ENCODE measurements around the gene USP48.

USP48 gene

GRCh38 chr1:21669258-21670058 lies 113.5 kb downstream of the USP48 start, which contains the start of gene RAP1GAP:
RAP1GAP (minus strand) TSS chr1:21669357; CDS start chr1:21620032, 49,325 bp downstream.
- no peak for DNase-seq (ENCODE audit: low read depth, low spot score)

GRCh38 chr1:21668951-21669257 lies 114.0 kb downstream of the USP48 start:
- DNase-seq (ENCODE audit: low read depth, low spot score) = no peak

- DNase-seq (ENCODE audit: low read depth, low spot score) = no peak
These were observed 114.6 kb downstream of the USP48 start for GRCh38 chr1:21668232-21668950.

GRCh38 chr1:21667348-21668231 lies 115.4 kb downstream of the USP48 start:
- DNase-seq (ENCODE audit: low read depth, low spot score) = no peak

- no peak for DNase-seq (ENCODE audit: low read depth, low spot score)
These were observed 116.2 kb downstream of the USP48 start for GRCh38 chr1:21666576-21667320.

DNA sequence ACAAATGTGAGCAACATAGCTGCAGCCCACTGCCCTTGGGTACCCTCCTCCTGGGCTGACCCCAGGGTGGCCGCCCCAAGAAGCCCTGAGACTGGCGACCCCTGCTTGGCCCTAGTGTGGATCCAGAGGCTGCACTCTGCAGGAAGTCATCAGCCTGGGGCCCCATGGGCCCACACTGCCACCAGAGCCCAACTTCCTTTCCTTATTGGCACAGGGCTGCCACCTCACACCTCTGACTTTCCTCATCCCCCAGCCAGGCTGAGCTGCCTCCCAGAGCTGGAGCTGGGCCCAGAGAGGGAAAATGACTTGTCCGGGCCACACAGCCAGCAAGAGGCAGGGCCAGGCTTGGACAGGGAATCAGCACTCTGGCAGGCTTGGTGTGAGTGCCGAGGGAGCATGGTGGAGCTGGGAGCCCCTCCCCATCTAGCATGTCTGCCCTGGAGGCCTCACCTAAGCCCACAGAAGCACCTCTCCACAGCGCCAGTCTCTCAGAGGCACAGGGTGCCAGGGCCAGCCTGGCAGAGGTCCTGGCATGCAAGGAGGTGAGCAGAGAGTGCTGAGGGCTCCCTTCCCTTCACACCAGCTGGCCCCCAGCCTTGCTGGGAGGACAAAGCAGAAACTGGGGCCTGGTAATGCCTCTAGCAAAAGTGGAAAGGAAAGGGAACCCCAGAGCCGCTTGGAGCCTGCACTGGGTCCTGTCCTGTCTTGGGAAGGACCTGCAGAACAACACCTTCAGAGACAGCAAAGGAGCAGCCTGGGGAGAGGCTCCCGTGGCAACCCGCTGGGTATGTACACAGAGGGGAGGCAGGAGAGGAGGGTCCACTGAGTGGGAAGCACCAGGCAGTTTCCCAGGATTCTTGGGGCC lies 117.0 kb downstream of the USP48 start:
- no peak for DNase-seq (ENCODE audit: low read depth, low spot score)

GRCh38 chr1:21664806-21665588 lies 118.0 kb downstream of the USP48 start:
- no peak for DNase-seq (ENCODE audit: low read depth, low spot score)

- no peak for DNase-seq (ENCODE audit: low read depth, low spot score)
These were observed 118.8 kb downstream of the USP48 start for GRCh38 chr1:21663951-21664805.

DNA sequence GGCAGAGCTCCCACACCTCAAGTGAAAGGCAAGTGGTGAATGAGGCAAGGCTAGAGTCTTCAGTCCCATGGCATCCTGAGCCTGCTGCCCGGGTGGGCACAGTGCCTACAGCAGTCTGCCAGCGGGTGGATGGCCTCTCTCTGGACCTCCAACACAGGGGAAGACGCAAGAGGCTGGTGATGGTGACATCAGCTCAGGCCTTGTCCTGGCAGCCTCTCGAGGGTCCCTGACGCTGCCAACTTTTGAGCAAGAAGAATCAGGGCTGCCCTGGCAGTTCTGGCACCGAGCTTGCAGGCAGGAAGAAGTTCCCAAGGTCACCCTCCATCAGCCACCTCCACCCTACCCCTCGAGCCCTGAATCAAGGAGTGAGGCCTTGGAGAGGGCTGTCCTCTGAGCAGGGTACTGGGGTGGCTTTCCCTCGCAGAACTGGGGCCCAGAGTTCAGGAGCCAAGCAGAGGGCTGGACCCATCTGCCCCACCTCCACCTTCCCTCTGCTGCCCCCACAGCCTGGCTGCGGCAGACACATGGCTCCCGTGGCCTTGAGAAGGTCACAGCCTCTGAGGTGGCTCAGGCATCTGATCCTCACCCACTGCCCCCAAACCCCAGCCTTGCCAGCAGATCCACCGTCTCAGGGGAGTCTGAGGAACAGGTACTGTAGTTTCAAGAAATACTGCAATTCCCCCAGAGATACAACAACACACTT lies 119.5 kb downstream of the USP48 start:
- no peak for DNase-seq (ENCODE audit: low read depth, low spot score)

DNA sequence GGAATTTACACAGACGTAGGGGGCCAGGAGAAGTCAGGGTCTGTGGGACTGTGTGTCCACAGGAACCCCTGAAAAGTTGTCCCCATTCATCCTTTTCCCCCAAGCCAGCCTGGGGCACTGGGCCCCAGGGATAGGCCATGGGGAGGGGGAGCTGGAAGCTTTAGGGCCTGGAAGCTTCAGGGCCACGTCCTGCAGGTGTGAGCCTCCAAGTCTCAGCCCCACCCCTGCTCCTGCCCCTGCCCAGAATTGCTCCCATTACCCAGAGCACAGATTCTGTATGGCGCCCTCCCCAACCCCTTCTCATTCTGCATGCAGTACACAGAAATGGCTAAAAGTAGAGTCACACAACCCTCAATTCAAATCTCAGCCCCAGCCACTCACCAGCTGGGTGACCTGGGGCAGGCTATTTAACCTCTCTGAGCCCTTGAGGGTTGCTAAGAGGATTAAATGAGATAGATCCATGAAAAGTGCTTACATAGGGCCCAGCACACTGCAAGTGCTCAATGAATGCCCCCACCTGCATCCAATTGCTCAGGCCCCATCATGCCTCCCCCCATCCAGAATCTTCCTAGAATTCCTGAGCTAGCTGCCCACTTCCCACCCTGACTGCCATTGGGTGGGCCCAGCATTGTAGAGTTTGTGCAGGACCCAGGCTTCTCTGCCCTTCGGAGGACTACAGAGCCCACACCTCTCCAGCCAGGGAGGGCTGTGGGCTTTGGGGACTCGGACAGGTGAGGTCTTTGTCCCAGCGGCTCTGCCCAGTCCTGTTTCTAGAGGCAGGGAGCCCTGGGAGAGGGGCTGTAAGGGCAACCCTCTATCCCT lies 120.3 kb downstream of the USP48 start:
- DNase-seq (ENCODE audit: low read depth, low spot score) = no peak

DNA sequence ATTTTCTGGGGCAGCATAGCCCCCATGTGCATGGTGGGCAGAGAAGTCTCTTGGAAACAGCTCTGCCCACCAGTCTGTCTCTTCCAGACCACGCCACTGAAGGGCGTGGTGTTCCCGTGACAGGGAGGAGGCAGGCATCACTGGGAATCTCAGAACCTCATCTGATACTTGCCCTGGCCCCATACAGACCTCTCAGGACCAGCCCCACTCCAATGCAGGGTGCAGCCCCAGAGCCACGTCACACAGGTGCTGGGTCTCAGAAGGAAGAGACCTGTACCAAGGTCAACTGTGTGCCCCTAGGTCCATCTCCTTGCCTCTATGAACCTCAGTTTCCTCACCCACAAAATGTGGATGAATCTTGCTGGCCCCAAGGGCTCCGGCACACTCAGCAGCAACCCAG lies 121.1 kb downstream of the USP48 start:
- no peak for DNase-seq (ENCODE audit: low read depth, low spot score)

GRCh38 chr1:21659924-21660326 lies 123.0 kb downstream of the USP48 start:
- no peak for DNase-seq (ENCODE audit: low read depth, low spot score)

DNA sequence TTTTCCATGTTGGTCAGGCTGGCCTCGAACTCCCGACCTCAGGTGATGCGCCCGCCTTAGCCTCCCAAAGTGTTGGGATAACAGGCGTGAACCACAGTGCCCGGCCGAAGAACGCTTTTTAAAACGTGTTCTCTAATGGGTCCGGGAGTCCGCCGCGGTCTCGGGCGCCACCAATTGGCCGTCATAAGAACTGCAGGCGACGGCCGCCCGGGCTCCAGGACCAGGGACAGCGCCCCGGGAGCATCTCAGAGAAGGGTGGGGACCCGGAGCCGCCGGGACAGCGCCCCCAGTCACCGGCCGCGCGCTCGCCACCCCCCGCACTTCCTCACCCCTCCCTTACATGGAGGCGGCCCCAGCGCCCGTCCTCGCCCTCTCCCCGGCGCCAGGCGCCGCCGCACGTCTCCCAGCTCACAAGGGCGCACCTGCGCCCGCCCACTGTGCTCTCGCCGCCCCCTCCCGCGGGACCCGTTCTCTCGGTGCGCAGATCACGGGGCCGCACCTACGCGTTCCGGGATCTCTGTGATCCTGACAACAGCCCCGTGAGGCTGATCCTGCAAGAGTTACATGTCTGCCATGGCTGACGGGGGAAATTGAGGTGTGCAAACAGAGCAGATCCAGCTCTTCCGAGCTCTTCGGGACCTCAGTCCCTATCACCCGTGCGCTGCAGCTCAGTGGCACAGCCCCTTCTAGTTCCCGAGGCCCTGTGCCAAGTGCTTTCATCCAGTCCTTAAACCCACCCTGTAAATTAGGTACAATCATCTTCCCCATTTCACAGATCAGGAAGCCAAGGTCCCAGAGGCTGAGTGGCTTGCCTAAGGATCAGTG lies 123.6 kb downstream of the USP48 start:
- DNase-seq (ENCODE audit: low read depth, low spot score) = peak; percentile 56

DNA sequence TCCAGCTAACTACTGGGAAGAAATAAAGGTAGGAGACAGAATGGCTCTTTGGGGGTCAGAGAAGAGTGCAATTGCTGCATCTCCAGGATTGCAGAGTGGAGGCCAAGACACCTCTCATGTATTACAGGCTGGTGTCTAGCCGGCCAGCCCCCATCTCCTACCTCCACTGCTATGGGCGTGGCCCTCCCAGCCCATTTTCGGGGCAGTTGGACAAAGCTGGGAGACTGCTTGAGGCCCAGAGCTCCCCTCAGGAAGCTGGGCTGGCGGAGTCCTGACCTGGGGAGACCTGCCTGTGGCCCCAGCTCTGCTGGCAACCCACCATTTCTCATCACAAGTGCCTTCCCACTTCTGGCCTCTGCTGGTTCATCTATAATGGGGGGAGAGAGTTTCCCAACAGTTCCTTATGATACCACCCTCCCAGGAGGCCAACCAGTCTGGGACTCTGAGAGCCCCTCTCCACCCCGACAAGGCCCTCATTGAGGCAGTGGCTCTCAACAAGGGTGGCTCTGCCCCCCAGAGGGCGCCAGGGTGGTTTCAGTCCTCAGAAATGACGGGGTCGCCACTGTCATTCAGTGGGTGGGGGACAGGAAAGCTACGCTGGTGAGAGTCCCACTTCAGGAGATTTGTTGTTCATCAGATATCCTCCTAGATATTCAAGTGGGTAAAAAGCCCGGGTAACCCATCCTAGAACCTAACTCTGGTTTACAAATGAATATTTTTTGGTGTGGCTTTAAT lies 125.3 kb downstream of the USP48 start:
- no peak for DNase-seq (ENCODE audit: low read depth, low spot score)

DNA sequence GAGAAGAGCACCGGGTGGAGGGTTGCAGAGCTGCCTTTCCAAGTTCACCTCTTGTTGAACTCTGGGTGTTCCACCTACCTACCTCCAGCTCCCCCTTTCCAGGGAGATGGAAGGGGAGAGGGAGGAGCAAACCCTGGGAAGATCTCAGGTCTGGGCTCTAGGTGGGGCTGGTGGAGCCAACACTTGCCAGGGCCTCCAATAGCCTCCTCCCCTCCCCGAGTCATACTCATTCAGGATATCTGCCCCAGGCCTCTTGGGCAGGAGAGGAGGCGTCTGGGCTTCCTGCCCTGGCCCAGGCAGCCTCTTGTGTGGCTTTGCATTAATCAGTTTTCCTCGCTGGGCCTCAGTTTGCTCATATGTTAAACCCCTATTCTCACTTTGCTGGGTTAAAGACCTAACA lies 127.2 kb downstream of the USP48 start:
- DNase-seq (ENCODE audit: low read depth, low spot score) = no peak

GRCh38 chr1:21655259-21655658 lies 127.7 kb downstream of the USP48 start:
- no peak for DNase-seq (ENCODE audit: low read depth, low spot score)

Measured in activated naive CD8-positive, alpha-beta T cell treated with anti-CD3 and anti-CD28 coated beads, Interleukin-2, amount 50 U/mL, for 16 hours (primary cell).